Neural cell (in vitro differentiated cells): ENCODE data around the gene TMEM87A. TPM values are rescaled to one million over a fixed set of nuclear protein-coding genes. Genes with fewer than 3 reads are reported as not detected.

Source experiments
- H2AFZ ChIP-seq: fragments of 200-600, 300-800 bp; sonication (generic), shearing (Covaris generic); 2 replicates; pipeline ENCODE4 v1.6.0; 2014; ENCODE audit warnings: low read depth, mild to moderate bottlenecking, antibody characterized with exemption, low read length, moderate library complexity
- H3F3A ChIP-seq: fragments of 200-600 bp; shearing (Covaris generic); 2 replicates; pipeline ENCODE4 v1.6.1; 2016; ENCODE audit warnings: mild to moderate bottlenecking, moderate library complexity, mixed read lengths, antibody characterized with exemption, low read length; ENCODE audit not compliant: insufficient read depth, poor library complexity, severe bottlenecking
- H3K27ac ChIP-seq: fragments of 200-600, 300-800 bp; sonication (generic), shearing (Covaris generic); 2 replicates; pipeline ENCODE4 v1.5.1; 2014; ENCODE audit warnings: mild to moderate bottlenecking, low read length, moderate library complexity
- H3K27me3 ChIP-seq: fragments of 300-800, 200-600 bp; sonication (generic), shearing (Covaris generic); 2 replicates; pipeline ENCODE4 v1.6.0; 2014; ENCODE audit warnings: mild to moderate bottlenecking, low read depth, low read length, moderate library complexity; ENCODE audit not compliant: insufficient read depth
- H3K36me3 ChIP-seq: fragments of 300-800, 200-600 bp; sonication (generic), shearing (Covaris generic); 2 replicates; pipeline ENCODE4 v1.5.1; 2014; ENCODE audit warnings: mild to moderate bottlenecking, antibody characterized with exemption, low read length, moderate library complexity; ENCODE audit not compliant: insufficient read depth
- H3K4me2 ChIP-seq: fragments of 300-800, 200-600 bp; sonication (generic), shearing (Covaris generic); 2 replicates; pipeline ENCODE4 v1.6.0; 2014; ENCODE audit warnings: mild to moderate bottlenecking, low read length
- H3K4me3 ChIP-seq: fragments of 300-800, 200-600 bp; sonication (generic), shearing (Covaris generic); 2 replicates; pipeline ENCODE4 v1.5.1; 2014; ENCODE audit warnings: mild to moderate bottlenecking, low read length, moderate library complexity
- H3K79me2 ChIP-seq: fragments of 200-600 bp; shearing (Covaris generic); replicated peaks from 2 replicates; pipeline ENCODE4 v1.6.0; 2014; ENCODE audit warnings: mild to moderate bottlenecking, low read length, moderate library complexity; ENCODE audit not compliant: insufficient read depth
- H3K9ac ChIP-seq: fragments of 300-800, 200-600 bp; sonication (generic), shearing (Covaris generic); 2 replicates; pipeline ENCODE4 v1.6.1; 2016; ENCODE audit warnings: mild to moderate bottlenecking, low read length, mixed read lengths
- H3K9me2 ChIP-seq: fragments of 200-600 bp; shearing (Covaris generic); 2 replicates; pipeline ENCODE4 v1.6.1; 2016; ENCODE audit warnings: mild to moderate bottlenecking, low read length, mixed read lengths; ENCODE audit not compliant: insufficient read depth
- H3K9me3 ChIP-seq: fragments of 200-600, 300-800 bp; sonication (generic), shearing (Covaris generic); 2 replicates; pipeline ENCODE4 v1.6.1; 2016; ENCODE audit warnings: mild to moderate bottlenecking, mixed run types, low read length, moderate library complexity, mixed read lengths
- H4K20me1 ChIP-seq: fragments of 200-600 bp; shearing (Covaris generic); 2 replicates; pipeline ENCODE4 v1.6.1; 2016; ENCODE audit warnings: mild to moderate bottlenecking, mixed run types; ENCODE audit not compliant: insufficient read depth
- EP300 ChIP-seq: fragments of 450-650 bp; conservative IDR thresholded peaks from 2 replicates; pipeline ENCODE4 v1.6.1; 2014; ENCODE audit warnings: antibody characterized with exemption, mild to moderate bottlenecking, moderate library complexity; ENCODE audit not compliant: poor library complexity, severe bottlenecking
- EZH2 ChIP-seq: fragments of 200-600, 300-800 bp; shearing (Covaris generic), sonication (generic); IDR thresholded peaks from 2 replicates; pipeline ENCODE4 v1.6.1; 2014; ENCODE audit warnings: antibody characterized with exemption, low read length, borderline replicate concordance, mild to moderate bottlenecking; ENCODE audit not compliant: insufficient read depth, poor library complexity, severe bottlenecking
- MXI1 ChIP-seq: fragments of 450-650 bp; conservative IDR thresholded peaks from 2 replicates; pipeline ENCODE4 v1.6.1; 2014; ENCODE audit warnings: antibody characterized with exemption, mild to moderate bottlenecking; ENCODE audit not compliant: poor library complexity, severe bottlenecking
- POLR2AphosphoS5 ChIP-seq: IDR thresholded peaks from 2 replicates; pipeline ENCODE4 v1.6.1; 2012
- RAD21 ChIP-seq: fragments of 450-650 bp; conservative IDR thresholded peaks from 2 replicates; pipeline ENCODE4 v1.6.1; 2014; ENCODE audit warnings: antibody characterized with exemption, mild to moderate bottlenecking, moderate library complexity
- REST ChIP-seq: IDR thresholded peaks from 2 replicates; pipeline ENCODE4 v1.6.1; 2012; ENCODE audit warnings: borderline replicate concordance
- SMC3 ChIP-seq: fragments of 450-650 bp; conservative IDR thresholded peaks from 2 replicates; pipeline ENCODE4 v1.6.1; 2014; ENCODE audit warnings: antibody characterized with exemption, mild to moderate bottlenecking, moderate library complexity; ENCODE audit not compliant: poor library complexity
- TAF1 ChIP-seq: IDR thresholded peaks from 2 replicates; pipeline ENCODE4 v1.6.1; 2012; ENCODE audit warnings: low read depth
- polyA plus RNA-seq: library from polyadenylated mRNA; depleted of rRNA; stranded (reverse); fragments of >200 nt; gene quantifications from 2 replicates; pipeline ENCODE4 v1.2.3, GENCODE V29; 2014
- TF ChIP-seq, protein P1 (sequence below): fragments of 450-650 bp; IDR thresholded peaks from 2 replicates; pipeline ENCODE4 v1.5.1; 2014; ENCODE audit warnings: antibody characterized with exemption, mild to moderate bottlenecking, moderate library complexity; ENCODE audit not compliant: poor library complexity, severe bottlenecking

Gene TMEM87A
- polyA plus RNA-seq, 1 donor from 2014 or later = 50.4 TPM

- no peaks in the 10 kb centered on the region for H3F3A ChIP-seq
- no peaks in the 10 kb centered on the region for H4K20me1 ChIP-seq
- no peaks in the 10 kb centered on the region for H3K79me2 ChIP-seq
- no peak overlapping the region for H3K4me2 ChIP-seq
- H3K9me3 ChIP-seq = peaks cover 7% of the 10 kb centered on the region
- no peaks in the 10 kb centered on the region for H3K9me2 ChIP-seq
- no peak overlapping the region for H3K9ac ChIP-seq
- peaks cover 19% of the 10 kb centered on the region for H3K36me3 ChIP-seq
- no peaks in the 10 kb centered on the region for H3K27me3 ChIP-seq
- TF ChIP-seq RAD21 (no peak), SMC3 (no peak), POLR2AphosphoS5 (no peak), MXI1 (no peak), TAF1 (no peak), REST (no peak), EP300 (no peak), EZH2 (no peak)
- TF ChIP-seq, protein P1, sequence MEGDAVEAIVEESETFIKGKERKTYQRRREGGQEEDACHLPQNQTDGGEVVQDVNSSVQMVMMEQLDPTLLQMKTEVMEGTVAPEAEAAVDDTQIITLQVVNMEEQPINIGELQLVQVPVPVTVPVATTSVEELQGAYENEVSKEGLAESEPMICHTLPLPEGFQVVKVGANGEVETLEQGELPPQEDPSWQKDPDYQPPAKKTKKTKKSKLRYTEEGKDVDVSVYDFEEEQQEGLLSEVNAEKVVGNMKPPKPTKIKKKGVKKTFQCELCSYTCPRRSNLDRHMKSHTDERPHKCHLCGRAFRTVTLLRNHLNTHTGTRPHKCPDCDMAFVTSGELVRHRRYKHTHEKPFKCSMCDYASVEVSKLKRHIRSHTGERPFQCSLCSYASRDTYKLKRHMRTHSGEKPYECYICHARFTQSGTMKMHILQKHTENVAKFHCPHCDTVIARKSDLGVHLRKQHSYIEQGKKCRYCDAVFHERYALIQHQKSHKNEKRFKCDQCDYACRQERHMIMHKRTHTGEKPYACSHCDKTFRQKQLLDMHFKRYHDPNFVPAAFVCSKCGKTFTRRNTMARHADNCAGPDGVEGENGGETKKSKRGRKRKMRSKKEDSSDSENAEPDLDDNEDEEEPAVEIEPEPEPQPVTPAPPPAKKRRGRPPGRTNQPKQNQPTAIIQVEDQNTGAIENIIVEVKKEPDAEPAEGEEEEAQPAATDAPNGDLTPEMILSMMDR = no peak
- no peak overlapping the region for H3K4me3 ChIP-seq
- no peak overlapping the region for H3K27ac ChIP-seq
- H2AFZ ChIP-seq = no peak overlapping the region
Observed at GRCh38 chr15:42253300-42253699, 19.9 kb downstream of the TMEM87A start.

DNA sequence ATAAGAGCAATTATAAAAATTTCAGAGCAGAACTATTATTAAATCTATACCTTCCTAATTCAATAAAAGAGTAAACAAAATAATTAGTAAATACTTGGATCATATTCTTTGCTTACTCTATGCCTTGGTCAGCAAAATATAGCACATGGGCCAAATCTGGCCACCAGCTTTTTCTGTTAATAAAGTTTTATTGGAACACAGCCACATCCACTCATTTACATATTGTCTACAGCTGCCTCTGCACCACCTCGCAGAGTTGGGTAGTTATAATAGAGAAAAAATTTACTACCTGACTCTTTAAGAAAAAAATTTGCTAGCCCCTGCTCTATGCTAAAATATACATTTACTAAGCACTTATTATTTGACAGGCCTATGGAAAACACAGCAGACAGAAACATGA lies 32.4 kb downstream of the TMEM87A start:
- H3K9ac ChIP-seq = no peak overlapping the region
- no peaks in the 10 kb centered on the region for H3K9me2 ChIP-seq
- no peak overlapping the region for H3K27ac ChIP-seq
- no peaks in the 10 kb centered on the region for H4K20me1 ChIP-seq
- TF ChIP-seq POLR2AphosphoS5 = no peak
- no peak for TF ChIP-seq REST
- no peak for TF ChIP-seq EZH2
- H3K27me3 ChIP-seq = no peaks in the 10 kb centered on the region
- no peaks in the 10 kb centered on the region for H3K9me3 ChIP-seq
- H3F3A ChIP-seq = no peaks in the 10 kb centered on the region
- H3K4me2 ChIP-seq = no peak overlapping the region
- no peak overlapping the region for H3K4me3 ChIP-seq
- H3K79me2 ChIP-seq = no peaks in the 10 kb centered on the region
- peaks cover 15% of the 10 kb centered on the region for H3K36me3 ChIP-seq
- H2AFZ ChIP-seq = no peak overlapping the region
